HG03064 (cell line): ENCODE data around the gene U2SURP.

Experiments
- ATAC-seq: cut with Tn5 transposase; IDR thresholded peaks from one replicate; pipeline ENCODE4 v1.9.1; 2021; ENCODE audit warnings: low read depth; ENCODE audit not compliant: unreplicated experiment

Gene U2SURP

GRCh38 chr3:143098032-143098764 lies 96.8 kb downstream of the U2SURP start:
- ATAC-seq = no peak

- ATAC-seq = no peak
Measured at GRCh38 chr3:143099210-143099609, 97.8 kb downstream of the U2SURP start.

- no peak for ATAC-seq
Measured at GRCh38 chr3:143099690-143100089, 98.3 kb downstream of the U2SURP start.

GRCh38 chr3:143100451-143100850 lies 99.1 kb downstream of the U2SURP start:
- no peak for ATAC-seq

GRCh38 chr3:143101792-143102381 lies 100.5 kb downstream of the U2SURP start:
- no peak for ATAC-seq

- no peak for ATAC-seq
Measured at GRCh38 chr3:143103652-143104051, 102.3 kb downstream of the U2SURP start.

GRCh38 chr3:143105170-143105569 lies 103.8 kb downstream of the U2SURP start:
- no peak for ATAC-seq

- no peak for ATAC-seq
Measured at GRCh38 chr3:143109861-143110260, 108.5 kb downstream of the U2SURP start.
